Epithelial cell of esophagus (primary cell): ENCODE measurements around the gene MTX1.

Experiments
- DNase-seq: peaks from one replicate; pipeline ENCODE4 v3.0.0; 2010; ENCODE audit warnings: low read depth
- H3K4me3 ChIP-seq: 2 replicates; pipeline ENCODE4 v1.5.1; 2011; ENCODE audit warnings: mild to moderate bottlenecking, low read length, control low read depth
- TF ChIP-seq, protein P1 (sequence below): IDR thresholded peaks from 2 replicates; pipeline ENCODE4 v1.5.1; 2011; ENCODE audit warnings: low read depth, mild to moderate bottlenecking, low read length, control low read depth, inconsistent platforms; ENCODE audit not compliant: insufficient read depth; ENCODE audit errors: missing control alignments

Gene MTX1

DNA sequence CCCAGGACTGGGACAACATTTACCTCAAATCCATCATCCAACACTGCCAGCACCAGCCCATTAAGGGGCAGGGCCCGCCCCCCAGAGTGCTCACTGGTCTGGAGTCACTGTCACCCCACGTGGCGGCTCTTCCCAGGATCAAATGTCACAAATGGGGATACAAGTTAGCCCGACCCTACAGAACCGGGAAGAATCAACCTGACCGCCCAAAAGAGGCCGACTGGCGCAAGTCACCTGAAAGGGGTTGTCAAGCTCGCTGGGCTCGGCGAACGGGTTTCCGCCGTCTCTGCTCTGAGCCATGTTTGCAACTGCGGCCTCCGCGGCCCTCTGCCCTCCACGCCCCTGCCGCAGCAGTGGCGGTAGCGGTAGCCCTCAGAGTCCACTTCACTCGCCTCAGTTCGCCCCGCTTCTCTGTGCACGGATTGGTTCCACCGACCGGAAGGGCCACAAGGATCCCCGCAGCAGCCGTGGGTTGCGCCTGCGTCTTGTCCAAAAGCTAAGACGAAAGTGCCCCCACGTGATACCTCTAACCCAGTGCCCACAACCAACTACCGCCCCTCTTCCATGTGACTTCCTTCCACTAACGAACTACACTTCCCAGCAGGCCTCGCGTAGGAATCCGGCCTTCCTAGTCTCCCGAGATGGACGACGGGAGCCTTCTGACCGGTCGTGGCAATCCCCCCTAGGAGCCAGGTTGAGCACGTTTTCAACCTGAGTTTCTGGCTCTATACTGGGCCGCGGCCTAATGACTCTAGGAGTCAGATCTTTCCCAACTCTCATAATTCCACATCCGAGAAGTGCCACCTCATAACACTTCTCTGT is 53.6 kb downstream of the MTX1 start, which contains the start of gene SCAMP3:
SCAMP3 (minus strand) TSS at position 509 of the 822 bp plus-strand sequence; CDS start at position 300, 209 bp downstream.
- TF ChIP-seq, protein P1, sequence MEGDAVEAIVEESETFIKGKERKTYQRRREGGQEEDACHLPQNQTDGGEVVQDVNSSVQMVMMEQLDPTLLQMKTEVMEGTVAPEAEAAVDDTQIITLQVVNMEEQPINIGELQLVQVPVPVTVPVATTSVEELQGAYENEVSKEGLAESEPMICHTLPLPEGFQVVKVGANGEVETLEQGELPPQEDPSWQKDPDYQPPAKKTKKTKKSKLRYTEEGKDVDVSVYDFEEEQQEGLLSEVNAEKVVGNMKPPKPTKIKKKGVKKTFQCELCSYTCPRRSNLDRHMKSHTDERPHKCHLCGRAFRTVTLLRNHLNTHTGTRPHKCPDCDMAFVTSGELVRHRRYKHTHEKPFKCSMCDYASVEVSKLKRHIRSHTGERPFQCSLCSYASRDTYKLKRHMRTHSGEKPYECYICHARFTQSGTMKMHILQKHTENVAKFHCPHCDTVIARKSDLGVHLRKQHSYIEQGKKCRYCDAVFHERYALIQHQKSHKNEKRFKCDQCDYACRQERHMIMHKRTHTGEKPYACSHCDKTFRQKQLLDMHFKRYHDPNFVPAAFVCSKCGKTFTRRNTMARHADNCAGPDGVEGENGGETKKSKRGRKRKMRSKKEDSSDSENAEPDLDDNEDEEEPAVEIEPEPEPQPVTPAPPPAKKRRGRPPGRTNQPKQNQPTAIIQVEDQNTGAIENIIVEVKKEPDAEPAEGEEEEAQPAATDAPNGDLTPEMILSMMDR, result no peak
- peak within 1 kb of the TSS; percentile 93 for H3K4me3 ChIP-seq
- DNase-seq, result peak; percentile 99

DNA sequence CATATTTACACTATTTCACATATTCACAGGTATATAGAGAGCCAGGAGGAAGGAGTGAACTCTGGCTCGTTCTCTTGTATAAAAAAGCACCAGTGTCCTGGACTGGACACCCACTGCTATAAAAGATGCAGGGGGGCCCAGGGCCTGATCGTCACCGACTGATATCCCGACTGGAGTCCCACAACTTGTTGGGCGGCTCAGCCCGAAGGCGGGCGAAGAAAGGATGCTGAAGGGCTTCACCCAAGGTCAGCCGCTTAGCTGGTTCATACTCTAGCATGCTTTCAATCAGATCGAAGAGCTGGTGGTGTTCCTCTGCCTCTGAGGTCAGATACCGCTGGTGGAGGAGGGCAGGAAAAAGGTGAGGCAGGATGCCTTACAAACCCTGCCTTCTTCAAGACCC is 54.6 kb downstream of the MTX1 start:
- TF ChIP-seq, protein P1, result no peak
- no peak for DNase-seq
- H3K4me3 ChIP-seq, result no peak overlapping the region
